Vagina (tissue), 2 donors: ENCODE results near the gene PRICKLE1. TPM values are rescaled to one million over a fixed set of nuclear protein-coding genes. Genes with fewer than 3 reads are reported as not detected.

ENCODE experiments used
- DNase-seq, 2 donors: peaks; one replicate each; pipeline ENCODE4 v3.0.0-alpha.2; 2017; ENCODE audit errors: extremely low spot score in 2 of 2
- H3K27ac ChIP-seq: fragments of 200-600 bp; sonication (generic); one replicate; pipeline ENCODE4 v1.5.1; 2019
- H3K27me3 ChIP-seq: fragments of 200-600 bp; sonication (generic); one replicate; pipeline ENCODE4 v1.5.1; 2019
- H3K36me3 ChIP-seq, 2 donors: fragments of 200-600 bp; sonication (generic); one replicate each; pipeline ENCODE4 v1.5.1; 2017 to 2019
- H3K4me1 ChIP-seq: fragments of 200-600 bp; sonication (generic); one replicate; pipeline ENCODE4 v1.5.1; 2019
- H3K4me3 ChIP-seq, 2 donors: fragments of 200-600 bp; sonication (generic); 1 replicate in 1 of 2; 2 replicates in 1 of 2; pipeline ENCODE4 v1.5.1; 2016 to 2019
- H3K9me3 ChIP-seq: fragments of 200-600 bp; sonication (generic); one replicate; pipeline ENCODE4 v1.5.1; 2019
- POLR2A ChIP-seq, 2 donors: fragments of 450-650 bp; IDR thresholded peaks; one replicate each; pipeline ENCODE4 v1.6.1; 2017; ENCODE audit warnings: antibody characterized with exemption in 2 of 2, mild to moderate bottlenecking in 2 of 2, moderate library complexity in 2 of 2
- POLR2AphosphoS5 ChIP-seq, 2 donors: sonication (generic); formaldehyde crosslinking; IDR thresholded peaks; one replicate each; pipeline ENCODE4 v1.9.0; 2017; ENCODE audit warnings: antibody characterized with exemption in 2 of 2, mild to moderate bottlenecking in 2 of 2, low read depth in 1 of 2; ENCODE audit not compliant: insufficient read depth in 1 of 2
- intact Hi-C: fragments of 100-400 bp; cut with DNase I; formaldehyde crosslinking; loops from one replicate; pipeline ENCODE4 v1.15.1; 2023
- small RNA-seq: library from RNA; depleted of rRNA; stranded (forward); fragments of <200 nt; gene quantifications from one replicate; pipeline ENCODE3, GENCODE V24; 2016
- total RNA-seq: library from RNA; depleted of rRNA; stranded (reverse); fragments of >200 nt; gene quantifications from one replicate; pipeline ENCODE4 v1.2.3, GENCODE V29; 2016
- TF ChIP-seq, protein P1 (sequence below), 3 experiments: fragments of 450-650 bp in 2 of 3; fragments of 200-600 bp in 1 of 3; sonication (generic) in 1 of 3; IDR thresholded peaks; one replicate each; pipeline ENCODE4 v1.5.1; 2017 to 2019; ENCODE audit warnings: antibody characterized with exemption in 3 of 3, mild to moderate bottlenecking in 2 of 3, moderate library complexity in 2 of 3

The PRICKLE1 gene
- total RNA-seq, 1 donor from 2014 or later, result 25.3 TPM

DNA sequence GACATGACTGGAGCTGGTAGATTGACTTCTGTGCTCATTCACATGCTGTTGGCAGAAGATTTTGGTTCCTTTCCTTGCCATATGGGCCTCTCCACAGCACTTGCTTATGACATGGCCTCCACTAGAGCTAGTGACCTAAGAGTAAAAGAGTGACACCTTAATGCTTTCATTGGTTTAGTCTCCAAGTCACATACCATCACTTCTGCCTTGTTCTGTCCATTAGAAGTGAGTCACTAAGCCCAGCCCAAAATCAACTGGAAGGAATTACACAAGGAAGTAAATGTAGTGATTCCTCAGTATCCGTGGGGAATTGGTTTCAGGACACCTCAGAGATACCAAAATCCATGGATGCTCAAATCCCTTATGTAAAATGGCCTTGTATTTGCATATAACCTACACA lies 182.2 kb downstream of the PRICKLE1 start:
- TF ChIP-seq POLR2A (IDR thresholded peaks at IDR 0.05), result no peak
- TF ChIP-seq, protein P1, sequence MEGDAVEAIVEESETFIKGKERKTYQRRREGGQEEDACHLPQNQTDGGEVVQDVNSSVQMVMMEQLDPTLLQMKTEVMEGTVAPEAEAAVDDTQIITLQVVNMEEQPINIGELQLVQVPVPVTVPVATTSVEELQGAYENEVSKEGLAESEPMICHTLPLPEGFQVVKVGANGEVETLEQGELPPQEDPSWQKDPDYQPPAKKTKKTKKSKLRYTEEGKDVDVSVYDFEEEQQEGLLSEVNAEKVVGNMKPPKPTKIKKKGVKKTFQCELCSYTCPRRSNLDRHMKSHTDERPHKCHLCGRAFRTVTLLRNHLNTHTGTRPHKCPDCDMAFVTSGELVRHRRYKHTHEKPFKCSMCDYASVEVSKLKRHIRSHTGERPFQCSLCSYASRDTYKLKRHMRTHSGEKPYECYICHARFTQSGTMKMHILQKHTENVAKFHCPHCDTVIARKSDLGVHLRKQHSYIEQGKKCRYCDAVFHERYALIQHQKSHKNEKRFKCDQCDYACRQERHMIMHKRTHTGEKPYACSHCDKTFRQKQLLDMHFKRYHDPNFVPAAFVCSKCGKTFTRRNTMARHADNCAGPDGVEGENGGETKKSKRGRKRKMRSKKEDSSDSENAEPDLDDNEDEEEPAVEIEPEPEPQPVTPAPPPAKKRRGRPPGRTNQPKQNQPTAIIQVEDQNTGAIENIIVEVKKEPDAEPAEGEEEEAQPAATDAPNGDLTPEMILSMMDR (IDR thresholded peaks at IDR 0.05), result no peak
- TF ChIP-seq POLR2AphosphoS5 (IDR thresholded peaks at IDR 0.05; ENCODE audit: insufficient read depth in 1 of 2, low read depth in 1 of 2), result no peak
- Histone ChIP-seq H3K27ac (no peak overlapping the region), H3K4me3 (no peak overlapping the region), H3K27me3 (no peaks in the 10 kb centered on the region), H3K36me3 (peaks cover 0 to 5% of the 10 kb centered on the region in 2 donors), H3K9me3 (no peaks in the 10 kb centered on the region), H3K4me1 (no peaks in the 10 kb centered on the region)
- DNase-seq, result no peak
- intact Hi-C loops, result no loop called here

Small RNAs within 50 kb of the gene (small RNA-seq; reads per million reads assigned to genes)
- gene AC079600.1, result not detected
- gene AC079600.2, result not detected
- not detected for gene RF00019
